ENCODE measurements around the gene SCFD2.
"Not testable (repeated sequence)": the region's sequence is repeated elsewhere in the genome, so short reads cannot be mapped to it uniquely, and the experiment has no call there.

The SCFD2 gene

DNA sequence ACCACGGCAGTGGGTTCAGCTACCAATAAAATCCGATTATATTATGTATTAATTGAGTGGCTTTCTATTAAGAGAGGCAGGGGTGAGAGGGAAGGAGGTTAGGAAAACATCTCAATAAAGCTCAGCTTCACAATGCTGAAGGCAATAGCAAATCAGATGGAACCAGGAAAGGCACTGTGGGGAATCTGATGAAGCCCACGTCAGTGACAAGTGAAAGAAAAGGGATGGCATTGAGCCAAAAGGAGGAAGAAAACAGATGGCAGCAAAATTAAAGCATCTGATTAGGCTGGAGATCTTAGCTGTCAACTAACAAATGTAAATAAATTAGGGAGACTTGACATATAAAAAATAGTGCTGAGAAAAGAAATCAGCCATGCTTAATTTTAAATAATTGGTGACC, 322.8 kb downstream of the SCFD2 start:
- no peak for FAIRE-seq

DNA sequence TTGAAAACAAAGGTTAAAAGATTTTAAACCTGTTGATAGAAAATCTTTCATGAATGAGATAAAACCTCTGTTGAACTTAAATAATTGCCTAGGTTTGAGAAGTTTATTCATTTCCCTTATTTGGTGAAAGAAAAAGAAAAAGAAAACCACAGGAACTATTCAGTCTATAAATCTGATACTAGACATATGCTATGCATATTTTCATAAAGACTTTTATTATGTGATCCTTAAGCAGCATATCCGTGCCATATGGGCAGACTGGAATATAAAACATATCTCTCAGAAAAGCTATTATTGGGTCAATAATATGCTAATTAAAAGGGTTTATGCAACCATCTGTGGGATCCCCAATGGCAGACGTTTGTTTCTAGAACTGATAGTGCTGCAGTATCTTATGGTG, 325.0 kb downstream of the SCFD2 start:
- FAIRE-seq = no peak

DNA sequence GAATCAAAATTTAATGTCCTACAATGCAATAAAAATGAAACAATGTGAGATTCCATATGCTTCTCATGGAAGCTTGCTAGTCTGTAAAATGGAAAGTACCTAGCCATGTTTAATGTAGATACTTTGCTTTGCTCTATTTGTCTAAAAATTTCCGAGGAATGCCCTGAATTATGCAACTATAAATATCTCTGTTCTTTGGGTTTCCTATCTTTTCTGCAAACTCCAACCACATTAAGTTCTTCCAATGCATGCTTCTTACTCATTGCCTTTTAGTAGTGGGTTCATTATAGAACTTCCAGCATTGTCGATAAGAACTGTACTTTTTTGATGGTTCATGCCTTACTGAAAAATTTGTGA, 325.4 kb downstream of the SCFD2 start:
- FAIRE-seq = no peak

DNA sequence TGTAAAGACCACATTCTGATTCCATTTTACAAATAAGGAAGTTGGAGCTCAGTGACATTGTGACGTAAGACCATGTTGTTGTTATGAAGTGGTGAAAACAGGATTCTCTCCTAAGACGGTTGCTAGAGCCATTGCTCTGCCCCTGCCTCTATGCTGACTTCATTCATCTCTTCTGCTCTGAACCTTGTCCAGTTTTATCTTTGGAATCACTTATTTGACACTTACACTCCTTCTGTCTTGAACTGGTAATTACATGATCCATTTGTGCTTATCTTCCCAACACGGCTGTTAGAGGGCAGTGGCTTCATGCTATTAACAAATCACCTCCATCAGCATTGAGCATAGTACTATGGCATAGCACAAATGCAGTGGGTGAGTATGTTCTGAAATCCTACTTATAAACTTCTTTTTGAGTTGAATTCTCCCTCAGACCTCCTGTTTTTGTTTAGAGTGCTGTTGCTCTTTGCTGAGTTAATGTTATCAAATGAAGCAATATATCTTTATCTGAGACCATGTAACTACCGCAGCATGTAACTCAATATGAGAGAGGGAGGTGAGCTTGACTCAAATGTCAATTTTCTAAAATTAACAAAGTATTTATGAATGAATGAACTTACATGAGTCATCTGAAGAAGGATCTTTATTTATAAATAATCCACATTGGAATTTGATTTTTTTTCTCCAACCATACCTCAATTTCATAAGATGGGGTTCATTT, 326.0 kb downstream of the SCFD2 start:
- no peak for FAIRE-seq

GRCh38 chr4:53037892-53038291, 328.0 kb downstream of the SCFD2 start:
- no peak for FAIRE-seq

GRCh38 chr4:53032908-53033307, 333.0 kb downstream of the SCFD2 start:
- not testable (repeated sequence) for FAIRE-seq

- FAIRE-seq = no peak
Measured at GRCh38 chr4:53026233-53026632, 339.6 kb downstream of the SCFD2 start.

- FAIRE-seq = no peak
Measured at GRCh38 chr4:53023677-53024299, 342.1 kb downstream of the SCFD2 start.

DNA sequence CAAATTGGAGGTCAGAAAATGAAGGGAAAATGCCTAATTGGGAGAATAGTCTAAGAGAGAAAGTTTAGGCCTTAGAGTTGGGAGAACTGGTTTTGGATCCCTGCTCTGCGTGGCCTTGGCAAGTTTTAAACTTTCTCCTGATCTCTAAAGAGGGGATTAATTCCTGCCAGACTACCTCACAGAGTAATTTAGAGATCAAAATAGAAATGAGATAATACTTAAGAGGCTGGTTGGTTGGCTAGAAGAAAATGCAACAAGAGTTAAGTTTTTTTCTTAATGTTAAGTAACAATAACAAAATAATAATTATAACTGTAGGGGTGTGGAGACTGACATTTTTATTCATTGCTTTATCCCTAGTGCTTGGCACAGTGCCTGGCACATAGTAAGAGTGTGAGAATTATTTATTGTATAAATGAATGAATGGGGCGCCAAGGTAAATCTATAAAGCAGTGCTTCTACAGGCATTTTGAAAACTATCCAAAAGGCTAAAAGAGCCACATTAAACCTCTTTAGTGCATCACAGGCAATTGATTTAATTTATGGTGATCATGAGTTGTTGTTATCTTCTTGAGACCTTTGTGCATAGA, 343.3 kb downstream of the SCFD2 start:
- FAIRE-seq = no peak

DNA sequence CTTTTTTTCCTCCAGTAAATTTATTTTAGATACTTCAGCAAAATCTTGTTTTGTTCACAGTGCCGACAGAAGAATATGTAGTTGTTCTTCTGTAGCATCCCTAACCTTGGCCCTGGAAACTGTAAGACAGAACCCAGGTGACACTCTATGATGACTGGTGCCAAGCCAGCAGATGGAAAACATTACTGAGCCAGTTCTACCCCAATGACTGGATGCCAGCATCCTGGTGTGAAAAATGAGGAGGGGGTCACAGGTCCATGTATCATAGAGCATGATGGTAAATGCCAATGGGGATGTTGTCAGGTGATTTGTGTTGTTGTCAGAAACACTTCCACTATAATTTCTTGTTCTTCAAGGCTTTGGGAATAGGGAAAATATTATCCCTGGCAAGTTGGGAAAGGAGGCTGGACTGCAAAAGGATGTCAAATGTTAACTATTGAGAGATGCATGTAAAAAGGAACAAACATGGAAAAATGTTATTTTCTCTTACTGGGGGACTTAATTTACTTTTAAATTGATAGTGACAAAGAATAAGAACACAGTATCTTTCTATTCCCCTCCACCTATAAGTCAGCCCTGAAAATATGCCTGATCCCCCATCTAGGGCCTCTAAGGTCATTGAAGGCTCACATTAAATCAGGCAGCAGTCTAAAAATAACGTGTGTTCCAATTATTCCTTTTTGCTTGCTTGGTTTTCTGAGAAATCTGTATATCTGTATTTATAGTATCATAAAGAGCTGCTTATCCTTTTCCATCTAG, 343.9 kb downstream of the SCFD2 start:
- no peak for FAIRE-seq

GRCh38 chr4:53019485-53020382, 346.1 kb downstream of the SCFD2 start:
- FAIRE-seq = no peak

DNA sequence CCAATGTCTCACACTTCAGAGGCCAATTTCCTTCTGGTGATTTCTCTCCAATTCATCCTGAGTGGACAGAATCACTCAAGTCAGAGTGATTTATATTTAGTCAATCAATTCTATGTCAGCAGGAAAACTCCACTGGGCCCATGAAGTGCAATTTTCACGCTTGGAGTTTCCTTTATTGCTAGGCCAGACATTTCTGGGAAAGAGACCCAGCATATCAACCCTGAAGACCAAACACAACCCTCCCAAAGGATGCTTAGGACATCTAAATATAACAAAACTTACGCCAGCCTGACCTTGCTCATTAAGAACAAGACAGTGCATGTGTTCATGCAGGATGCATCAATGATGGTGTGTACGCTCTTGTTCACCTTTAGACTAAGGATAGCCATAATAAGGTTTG, 347.4 kb downstream of the SCFD2 start:
- no peak for FAIRE-seq

GRCh38 chr4:53016099-53016820, 349.6 kb downstream of the SCFD2 start:
- FAIRE-seq = no peak

DNA sequence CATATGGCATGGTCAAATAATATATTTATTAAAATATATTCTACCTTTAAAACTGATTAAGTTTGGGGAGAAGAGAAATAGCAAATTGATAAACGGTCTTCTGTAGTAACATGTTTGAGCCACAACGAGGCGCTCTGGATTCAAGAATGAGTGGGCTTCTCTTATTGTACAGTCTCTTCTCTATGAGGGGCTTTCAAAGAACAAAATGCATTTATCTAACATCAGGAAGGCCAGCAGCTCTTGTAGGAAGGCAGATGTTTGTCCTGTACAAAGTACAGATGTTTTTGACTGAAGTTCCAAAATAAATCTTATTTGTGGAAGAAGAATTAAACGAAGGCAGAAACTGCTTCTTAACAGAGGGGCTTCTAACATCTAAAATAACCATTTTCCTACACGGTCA, 350.2 kb downstream of the SCFD2 start:
- peak; percentile 78 for FAIRE-seq

- FAIRE-seq = no peak
Measured at GRCh38 chr4:53014881-53015280, 351.0 kb downstream of the SCFD2 start.

DNA sequence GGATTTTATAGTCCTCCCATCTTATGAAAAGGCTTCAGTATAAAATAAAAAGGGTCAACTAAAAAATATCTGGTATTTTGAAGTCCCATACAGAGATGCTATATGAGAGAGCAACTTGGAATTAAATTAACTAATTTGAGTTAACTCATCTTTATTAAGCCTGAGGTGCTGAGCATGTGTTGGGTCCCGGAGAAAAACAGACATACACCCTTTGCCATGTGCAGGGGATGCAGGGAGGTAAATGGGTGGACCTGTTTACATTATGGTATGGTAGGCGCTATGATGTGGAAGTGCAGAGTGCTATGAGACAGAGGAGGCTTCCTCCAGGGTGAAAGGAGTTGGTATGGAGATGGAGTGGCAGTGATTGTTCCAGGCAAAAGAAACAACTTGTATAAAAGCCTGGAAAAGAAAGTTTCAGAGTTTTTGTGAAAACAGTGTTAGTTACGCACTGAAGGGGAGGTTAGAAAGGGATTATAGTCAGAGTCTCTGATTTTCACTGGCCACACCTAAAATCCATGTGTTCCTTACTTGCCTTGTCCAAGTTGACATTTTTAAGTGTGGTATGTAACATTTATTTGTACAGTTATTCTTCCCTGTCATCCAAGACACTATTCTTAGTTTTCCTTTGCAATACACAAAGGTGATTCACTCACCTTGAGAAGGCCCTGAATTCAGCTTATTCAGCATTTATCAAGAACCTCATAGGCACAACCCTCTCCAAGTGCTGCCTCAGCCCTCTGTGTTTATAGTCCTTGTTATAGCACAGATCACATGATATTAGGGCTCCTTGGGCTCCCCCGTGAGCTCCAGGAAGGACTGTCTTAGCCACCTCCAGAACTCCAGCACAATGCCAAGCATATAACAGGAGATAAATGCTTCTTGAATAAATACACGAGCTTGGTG, 351.7 kb downstream of the SCFD2 start:
- no peak for FAIRE-seq

GRCh38 chr4:53012738-53013137, 353.1 kb downstream of the SCFD2 start:
- no peak for FAIRE-seq

GRCh38 chr4:53011259-53011905, 354.5 kb downstream of the SCFD2 start:
- FAIRE-seq = no peak

GRCh38 chr4:53010318-53010717, 355.5 kb downstream of the SCFD2 start:
- FAIRE-seq = no peak

GRCh38 chr4:53009824-53010223, 356.0 kb downstream of the SCFD2 start:
- FAIRE-seq = no peak
